ENCODE results near the gene PANK1. TPM values are rescaled to one million over a fixed set of nuclear protein-coding genes. Genes with fewer than 3 reads are reported as not detected.
"Not testable (repeated sequence)": the region's sequence is repeated elsewhere in the genome, so short reads cannot be mapped to it uniquely, and the experiment has no call there.

PANK1 gene
- polyA plus RNA-seq, 1 donor from 2014 or later, result 0.86 TPM

- no peaks in the 10 kb centered on the region for H3K27me3 Mint-ChIP-seq
- H3K36me3 Mint-ChIP-seq, result no peaks in the 10 kb centered on the region
- H3K4me3 Mint-ChIP-seq, result no peak overlapping the region
- peaks cover 13% of the 10 kb centered on the region in 3 donors for H3K4me1 Mint-ChIP-seq
- H3K27ac Mint-ChIP-seq, result no peak overlapping the region
- no peaks in the 10 kb centered on the region for H3K9me3 Mint-ChIP-seq
Observed at GRCh38 chr10:89643812-89644690, 991 bp downstream of the PANK1 start.

DNA sequence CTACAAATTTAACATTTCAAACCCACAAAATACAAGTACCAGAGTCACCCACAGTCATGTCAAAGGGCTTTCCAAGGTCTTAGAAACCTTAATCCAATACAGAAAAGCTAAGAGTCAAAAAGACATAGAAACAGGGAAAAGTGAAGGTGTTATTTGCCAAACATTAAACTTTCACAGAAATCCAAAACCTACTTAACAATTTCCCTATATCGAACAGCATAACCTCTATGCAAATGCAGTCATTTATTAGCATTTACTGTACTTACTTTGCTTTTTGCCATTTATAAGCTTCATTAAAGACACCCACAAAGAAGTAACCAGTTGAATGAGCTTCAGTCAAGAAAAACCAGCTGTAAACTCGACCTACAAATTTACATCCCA is 1.6 kb downstream of the PANK1 start:
- Mint-ChIP-seq H3K27me3 (no peaks in the 10 kb centered on the region), H3K4me1 (peaks cover 13% of the 10 kb centered on the region in 3 donors), H3K36me3 (no peaks in the 10 kb centered on the region), H3K9me3 (no peaks in the 10 kb centered on the region), H3K4me3 (no peak overlapping the region), H3K27ac (no peak overlapping the region)

- H3K27me3 Mint-ChIP-seq, result no peaks in the 10 kb centered on the region
- H3K9me3 Mint-ChIP-seq, result no peaks in the 10 kb centered on the region
- H3K36me3 Mint-ChIP-seq, result peaks cover 1% of the 10 kb centered on the region
- H3K4me1 Mint-ChIP-seq, result peaks cover 13% of the 10 kb centered on the region in 3 donors
- H3K27ac Mint-ChIP-seq, result no peak overlapping the region
- no peak overlapping the region for H3K4me3 Mint-ChIP-seq
Observed at GRCh38 chr10:89642193-89642592, 2.8 kb downstream of the PANK1 start.

- peaks cover 1% of the 10 kb centered on the region for H3K36me3 Mint-ChIP-seq
- no peaks in the 10 kb centered on the region for H3K27me3 Mint-ChIP-seq
- no peaks in the 10 kb centered on the region for H3K9me3 Mint-ChIP-seq
- no peak overlapping the region for H3K4me3 Mint-ChIP-seq
- peaks cover 1 to 3% (median 3%) of the 10 kb centered on the region in 3 donors for H3K4me1 Mint-ChIP-seq
- H3K27ac Mint-ChIP-seq, result no peak overlapping the region
Observed at GRCh38 chr10:89640241-89640640, 4.8 kb downstream of the PANK1 start.

DNA sequence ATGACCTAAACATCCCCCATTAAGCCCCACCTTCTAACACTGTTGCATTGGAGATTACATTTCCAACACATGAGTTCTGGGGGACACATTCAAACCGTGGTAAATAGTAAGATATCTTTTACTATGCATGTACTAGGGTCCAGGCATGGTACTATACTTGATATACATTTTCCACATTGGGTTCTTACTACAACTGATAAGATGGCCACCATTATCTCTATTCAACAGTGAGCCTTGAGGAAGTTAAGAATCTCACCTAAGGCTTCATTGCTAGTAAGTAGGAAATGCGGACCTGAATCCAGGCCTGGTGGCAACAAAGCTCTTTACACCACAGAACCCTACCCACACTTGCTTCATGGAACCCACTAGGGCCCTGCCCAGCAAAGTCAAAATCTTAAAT is 5.7 kb downstream of the PANK1 start:
- Mint-ChIP-seq H3K9me3 (no peaks in the 10 kb centered on the region), H3K4me3 (no peak overlapping the region), H3K36me3 (peaks cover 1% of the 10 kb centered on the region), H3K27ac (no peak overlapping the region), H3K4me1 (peaks cover 0 to 2% (median 2%) of the 10 kb centered on the region in 3 donors), H3K27me3 (no peaks in the 10 kb centered on the region)

- Mint-ChIP-seq H3K27ac (no peak overlapping the region), H3K36me3 (peaks cover 5% of the 10 kb centered on the region), H3K4me3 (no peak overlapping the region), H3K9me3 (no peaks in the 10 kb centered on the region), H3K4me1 (no peaks in the 10 kb centered on the region), H3K27me3 (no peaks in the 10 kb centered on the region)
Observed at GRCh38 chr10:89637113-89637512, 7.9 kb downstream of the PANK1 start.

GRCh38 chr10:89634637-89635036 is 10.4 kb downstream of the PANK1 start:
- Mint-ChIP-seq H3K9me3 (no peaks in the 10 kb centered on the region), H3K4me1 (no peaks in the 10 kb centered on the region), H3K27ac (no peak overlapping the region), H3K27me3 (no peaks in the 10 kb centered on the region), H3K36me3 (peaks cover 5% of the 10 kb centered on the region), H3K4me3 (no peak overlapping the region)

DNA sequence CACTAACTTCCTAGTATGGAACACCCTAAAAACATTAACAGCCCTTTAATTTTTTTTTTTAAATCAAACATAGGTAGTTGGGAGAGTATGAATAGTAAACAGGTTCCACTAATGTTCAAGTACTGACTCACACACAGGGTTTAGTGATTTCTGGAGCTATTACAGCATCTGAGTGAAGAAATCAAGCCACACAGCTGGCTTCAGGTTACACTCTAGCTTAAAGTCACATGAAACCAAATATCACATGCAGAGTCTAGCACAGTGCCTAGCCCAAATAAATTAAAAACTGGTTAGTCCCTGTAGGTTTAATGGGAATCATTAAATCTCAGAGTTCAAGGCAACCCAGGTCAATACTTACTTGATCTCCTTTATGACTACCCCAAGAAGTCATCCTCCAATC is 11.6 kb downstream of the PANK1 start:
- Mint-ChIP-seq H3K36me3 (peaks cover 5% of the 10 kb centered on the region), H3K4me1 (no peaks in the 10 kb centered on the region), H3K9me3 (no peaks in the 10 kb centered on the region), H3K4me3 (no peak overlapping the region), H3K27ac (no peak overlapping the region), H3K27me3 (no peaks in the 10 kb centered on the region)

DNA sequence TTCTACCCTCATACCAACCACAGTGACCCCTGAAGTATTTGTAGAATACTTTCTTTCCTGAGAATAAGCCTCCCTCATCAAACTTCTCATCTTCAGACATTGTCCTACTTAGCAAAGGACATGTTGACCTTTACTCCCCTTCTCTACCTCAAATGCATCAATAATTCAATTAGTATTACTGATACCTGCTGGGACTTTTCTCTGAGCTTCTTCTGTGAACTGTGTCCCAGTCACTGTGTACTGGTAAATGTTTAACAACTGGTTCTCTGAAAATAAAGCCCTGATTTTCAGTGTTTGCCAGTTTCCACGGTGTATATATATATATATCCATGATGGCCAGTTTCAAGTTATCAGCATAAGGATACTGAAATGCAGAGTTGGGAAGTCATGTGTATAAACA is 12.2 kb downstream of the PANK1 start:
- Mint-ChIP-seq H3K27me3 (no peaks in the 10 kb centered on the region), H3K4me3 (no peak overlapping the region), H3K4me1 (no peaks in the 10 kb centered on the region), H3K9me3 (no peaks in the 10 kb centered on the region), H3K36me3 (peaks cover 7% of the 10 kb centered on the region), H3K27ac (no peak overlapping the region)

GRCh38 chr10:89627830-89628229 is 17.2 kb downstream of the PANK1 start:
- H3K27me3 Mint-ChIP-seq, result no peaks in the 10 kb centered on the region
- peaks cover 2% of the 10 kb centered on the region for H3K36me3 Mint-ChIP-seq
- H3K9me3 Mint-ChIP-seq, result no peaks in the 10 kb centered on the region
- no peak overlapping the region for H3K4me3 Mint-ChIP-seq
- H3K27ac Mint-ChIP-seq, result no peak overlapping the region
- H3K4me1 Mint-ChIP-seq, result peaks cover 0 to 2% (median 0%) of the 10 kb centered on the region in 3 donors

- Mint-ChIP-seq H3K9me3 (peaks cover 0 to 4% (median 0%) of the 10 kb centered on the region in 3 donors), H3K4me3 (no peak overlapping the region), H3K4me1 (peaks cover 0 to 2% (median 0%) of the 10 kb centered on the region in 3 donors), H3K36me3 (peaks cover 2% of the 10 kb centered on the region), H3K27me3 (no peaks in the 10 kb centered on the region), H3K27ac (no peak overlapping the region)
Observed at GRCh38 chr10:89625041-89625765, 19.8 kb downstream of the PANK1 start.

DNA sequence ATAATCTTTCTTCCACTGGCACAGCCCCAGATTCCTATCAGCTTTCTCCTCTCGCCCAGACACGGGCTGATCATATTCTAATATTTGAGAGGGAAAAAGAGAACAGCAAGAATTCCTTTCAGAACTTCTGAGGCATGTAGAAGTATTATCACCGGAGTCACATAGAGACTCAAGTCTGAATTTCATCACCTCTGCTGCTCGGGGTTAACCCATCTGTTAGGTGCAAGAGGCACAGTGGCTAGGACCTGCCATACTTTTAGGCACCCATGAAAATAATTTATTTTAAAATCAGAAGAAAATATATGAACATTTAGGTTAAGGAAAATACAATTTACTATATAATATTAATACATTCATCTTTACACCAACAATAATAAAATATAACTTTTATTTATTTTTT is 21.0 kb downstream of the PANK1 start:
- Mint-ChIP-seq H3K4me3 (no peak overlapping the region), H3K36me3 (peaks cover 4% of the 10 kb centered on the region), H3K9me3 (peaks cover 0 to 10% (median 0%) of the 10 kb centered on the region in 3 donors), H3K27ac (no peak overlapping the region), H3K4me1 (peaks cover 0 to 2% (median 0%) of the 10 kb centered on the region in 3 donors), H3K27me3 (no peaks in the 10 kb centered on the region)

GRCh38 chr10:89622151-89622550 is 22.9 kb downstream of the PANK1 start:
- H3K27ac Mint-ChIP-seq, result no peak overlapping the region
- H3K9me3 Mint-ChIP-seq, result peaks cover 0 to 10% (median 0%) of the 10 kb centered on the region in 3 donors
- H3K36me3 Mint-ChIP-seq, result peaks cover 2% of the 10 kb centered on the region
- H3K27me3 Mint-ChIP-seq, result no peaks in the 10 kb centered on the region
- peaks cover 0 to 2% (median 0%) of the 10 kb centered on the region in 3 donors for H3K4me1 Mint-ChIP-seq
- H3K4me3 Mint-ChIP-seq, result no peak overlapping the region

DNA sequence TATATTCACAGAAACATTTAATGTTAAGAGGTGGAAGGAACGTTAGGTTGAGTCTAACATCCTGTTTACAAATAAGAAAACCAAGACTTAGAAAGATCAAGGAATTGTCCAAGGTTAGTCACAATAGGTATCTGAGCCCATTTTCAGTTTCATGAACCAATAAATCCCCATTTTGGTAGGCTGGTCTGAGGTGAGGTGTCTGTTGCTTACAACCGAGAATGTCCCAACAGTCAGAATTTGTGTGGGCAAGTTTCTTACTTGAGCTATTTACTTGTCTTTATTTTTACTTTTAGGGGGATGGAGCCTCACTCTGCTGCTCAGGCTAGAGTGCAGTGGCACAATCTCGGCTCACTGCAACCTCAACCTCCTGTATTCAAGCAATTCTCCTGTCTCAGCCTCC is 23.6 kb downstream of the PANK1 start:
- Mint-ChIP-seq H3K4me3 (no peak overlapping the region), H3K27ac (no peak overlapping the region), H3K36me3 (peaks cover 2% of the 10 kb centered on the region), H3K27me3 (no peaks in the 10 kb centered on the region), H3K4me1 (peaks cover 0 to 2% (median 0%) of the 10 kb centered on the region in 3 donors), H3K9me3 (peaks cover 0 to 10% (median 0%) of the 10 kb centered on the region in 3 donors)

- H3K9me3 Mint-ChIP-seq, result peaks cover 0 to 10% (median 0%) of the 10 kb centered on the region in 3 donors
- H3K4me3 Mint-ChIP-seq, result peak overlapping the region in 1 of 4 donors; percentile 1
- H3K36me3 Mint-ChIP-seq, H3K27ac Mint-ChIP-seq, H3K4me1 Mint-ChIP-seq, H3K27me3 Mint-ChIP-seq: not testable (repeated sequence)
Observed at GRCh38 chr10:89620296-89620695, 24.7 kb downstream of the PANK1 start.
